GM12878 (cell line): ENCODE measurements around the gene SLF2. TPM values are rescaled to one million over a fixed set of nuclear protein-coding genes. Genes with fewer than 3 reads are reported as not detected.

Experiments used
- ATAC-seq: fragments of 200-7000 bp; cut with Tn5 transposase; 3 replicates; pipeline ENCODE4 v1.9.1; 2020; ENCODE audit warnings: mild to moderate bottlenecking, moderate library complexity
- BruUV-seq: library from RNA; stranded (reverse); fragments of 400-500 nt; replicated peaks from 2 replicates; lab custom pipeline; 2021; lab: Mats Ljungman, UMichigan
- CTCF ChIA-PET: fragments of 300-600 bp; sonication (Branson Sonifier 250); formaldehyde crosslinking; extraction: SDS; loops from one replicate; lab custom pipeline; 2021; ENCODE audit warnings: inconsistent platforms; lab: Yijun Ruan, JAX
- POLR2A ChIA-PET: fragments of 350-600 bp; formaldehyde crosslinking; extraction: SDS; loops from one replicate; lab custom pipeline; 2021; ENCODE audit warnings: inconsistent platforms; lab: Charles Lee
- RAD21 ChIA-PET: fragments of 300-600 bp; sonication (Branson Sonifier 250); formaldehyde crosslinking; loops from one replicate; lab custom pipeline; 2023; ENCODE audit warnings: antibody characterized with exemption; ENCODE audit not compliant: unreplicated experiment; lab: Charles Lee
- SMC1A ChIA-PET: fragments of 300-600 bp; sonication (Branson Sonifier 250); formaldehyde crosslinking; loops from one replicate; lab custom pipeline; 2023; ENCODE audit not compliant: unreplicated experiment, uncharacterized antibody; lab: Charles Lee
- DNase-seq: peaks from one replicate; pipeline ENCODE4 v3.0.0-alpha.2; 2011; ENCODE audit warnings: low read depth, low spot score
- FAIRE-seq: peaks from 3 replicates; lab custom pipeline; 2011; peaks lifted over from hg19 to GRCh38; lab: Jason Lieb, UNC
- H2AFZ ChIP-seq: 2 replicates; pipeline ENCODE4 v1.6.0; 2011; ENCODE audit warnings: low read depth, low read length, control low read depth; ENCODE audit not compliant: control insufficient read depth
- H3K27ac ChIP-seq: 2 replicates; pipeline ENCODE4 v1.5.1; 2011; ENCODE audit warnings: control low read depth; ENCODE audit not compliant: control insufficient read depth, insufficient read depth
- H3K27me3 ChIP-seq, 2 experiments: replicated peaks in 1 of 2; 2 replicates each; pipeline versions ENCODE4 v1.6.0 to v1.6.1; 2011; ENCODE audit warnings: low read length in 1 of 2; ENCODE audit not compliant: control insufficient read depth in 2 of 2, insufficient read depth in 2 of 2
- H3K36me3 ChIP-seq, 2 experiments: 2 replicates each; pipeline ENCODE4 v1.5.1; 2011; ENCODE audit warnings: low read length in 1 of 2; ENCODE audit not compliant: control insufficient read depth in 2 of 2, insufficient read depth in 2 of 2
- H3K4me1 ChIP-seq: 2 replicates; pipeline ENCODE4 v1.6.1; 2011; ENCODE audit warnings: mild to moderate bottlenecking, low read length, moderate library complexity, mixed read lengths; ENCODE audit not compliant: control insufficient read depth, insufficient read depth
- H3K4me2 ChIP-seq: 2 replicates; pipeline ENCODE4 v1.6.0; 2011; ENCODE audit warnings: control low read depth; ENCODE audit not compliant: control insufficient read depth, insufficient read depth
- H3K4me3 ChIP-seq: fragments of 200-600 bp; sonication (generic); 2 replicates; pipeline ENCODE4 v1.5.1; 2016
- H3K79me2 ChIP-seq: 2 replicates; pipeline ENCODE4 v1.6.0; 2011; ENCODE audit warnings: low read length; ENCODE audit not compliant: control insufficient read depth, insufficient read depth
- H3K9ac ChIP-seq: 2 replicates; pipeline ENCODE4 v1.8.0; 2011; ENCODE audit warnings: low read length, control low read depth, mixed read lengths; ENCODE audit not compliant: control insufficient read depth, insufficient read depth
- H3K9me3 ChIP-seq: replicated peaks from 3 replicates; pipeline ENCODE4 v1.5.1; 2011; ENCODE audit warnings: mild to moderate bottlenecking, low read length; ENCODE audit not compliant: control insufficient read depth, insufficient read depth
- H4K20me1 ChIP-seq: 2 replicates; pipeline ENCODE4 v1.6.0; 2011; ENCODE audit not compliant: control insufficient read depth, insufficient read depth
- CHD2 ChIP-seq: IDR thresholded peaks from 2 replicates; pipeline ENCODE4 v1.6.1; 2011; ENCODE audit warnings: low read depth, low read length, improper control_type of control experiment, borderline replicate concordance
- E2F8 ChIP-seq: fragments of 450-650 bp; IDR thresholded peaks from 2 replicates; pipeline ENCODE4 v1.6.1; 2018; ENCODE audit warnings: mild to moderate bottlenecking, low read depth, moderate library complexity; ENCODE audit not compliant: partially characterized antibody
- GABPA ChIP-seq: IDR thresholded peaks from 2 replicates; pipeline ENCODE4 v1.6.1; 2014; ENCODE audit warnings: antibody characterized with exemption, low read depth, mild to moderate bottlenecking, inconsistent platforms
- HDAC6 ChIP-seq: fragments of 200-600 bp; sonication (generic); IDR thresholded peaks from one replicate; pipeline ENCODE4 v1.8.0; 2017; ENCODE audit warnings: antibody characterized with exemption; ENCODE audit not compliant: unreplicated experiment
- HDGF ChIP-seq: fragments of 450-650 bp; IDR thresholded peaks from 2 replicates; pipeline ENCODE4 v1.6.1; 2016; ENCODE audit warnings: antibody characterized with exemption
- KDM1A ChIP-seq: fragments of 200-600 bp; sonication (generic); IDR thresholded peaks from 2 replicates; pipeline ENCODE4 v1.6.1; 2016; ENCODE audit warnings: borderline replicate concordance
- MLLT1 ChIP-seq: fragments of 450-650 bp; IDR thresholded peaks from 2 replicates; pipeline ENCODE4 v1.6.1; 2016; ENCODE audit warnings: mild to moderate bottlenecking
- NFIC ChIP-seq: IDR thresholded peaks from 2 replicates; pipeline ENCODE4 v1.6.1; 2012; ENCODE audit warnings: low read depth, mild to moderate bottlenecking, inconsistent platforms, low read length, moderate library complexity
- NFYA ChIP-seq: IDR thresholded peaks from 2 replicates; pipeline ENCODE4 v1.6.1; 2011; ENCODE audit warnings: low read depth, mild to moderate bottlenecking, low read length, improper control_type of control experiment, borderline replicate concordance
- RELB ChIP-seq: fragments of 450-650 bp; IDR thresholded peaks from 2 replicates; pipeline ENCODE4 v1.6.1; 2017; ENCODE audit warnings: low read depth, mild to moderate bottlenecking, moderate library complexity
- STAT1 ChIP-seq: fragments of 450-650 bp; conservative IDR thresholded peaks from 2 replicates; pipeline ENCODE4 v1.6.1; 2014; ENCODE audit warnings: antibody characterized with exemption, mild to moderate bottlenecking
- ZBED1 ChIP-seq: IDR thresholded peaks from 2 replicates; pipeline ENCODE4 v1.6.1; 2016; ENCODE audit warnings: borderline replicate concordance
- ZNF207 ChIP-seq: fragments of 450-650 bp; IDR thresholded peaks from 2 replicates; pipeline ENCODE4 v1.6.1; 2014; ENCODE audit warnings: antibody characterized with exemption, mild to moderate bottlenecking, borderline replicate concordance
- WGBS: methylation state at CpG from one replicate; pipeline ENCODE4 v1.1.6; 2016; ENCODE audit warnings: low lambda C conversion rate; ENCODE audit not compliant: insufficient replicate concordance, insufficient coverage; ENCODE audit errors: missing lambda C conversion rate; 5-methylcytosine and 5-hydroxymethylcytosine counted together
- in situ Hi-C: fragments of 300-500 bp; cut with MboI; formaldehyde crosslinking; loops from 9 replicates; pipeline ENCODE4 v1.14.3; 2018; ENCODE audit warnings: mixed read lengths
- intact Hi-C: fragments of 100-400 bp; cut with micrococcal nuclease; formaldehyde crosslinking; loops from one replicate; pipeline ENCODE4 v1.14.2; 2022; ENCODE audit not compliant: unreplicated experiment
- polyA plus RNA-seq, 11 experiments: library from polyadenylated mRNA; depleted of rRNA in 4 of 11; unstranded in 6 of 11; stranded (reverse) in 5 of 11; fragments of >200 nt; fragmentation: Nextera tagmentation in 4 of 11; fragmentation: Illumina TruSeq in 1 of 11; extraction: Ambion mirVana in 4 of 11; extraction: Trizol in 1 of 11; gene quantifications; 1 replicate in 1 of 11; 2 replicates in 10 of 11; pipeline versions ENCODE4 v1.2.1 to v1.2.3, GENCODE V29; 2011 to 2016; ENCODE audit warnings: inconsistent platforms in 2 of 11, missing spikeins in 2 of 11, low read depth in 1 of 11
- total RNA-seq, 4 experiments: library from RNA; depleted of rRNA in 3 of 4; stranded (reverse); fragments of >200 nt in 3 of 4; fragmentation: Illumina TruSeq in 1 of 4; extraction: Trizol in 1 of 4; gene quantifications; 2 replicates each; pipeline versions ENCODE4 v1.2.1 to v1.2.3, GENCODE V29; 2013 to 2021

Gene SLF2
- total and polyA plus RNA-seq, 10 of the 15 experiments (the other 5 are each of a cell fraction or from before 2014, with no cell fraction given), result 3.0 to 25.2 (median 17.9) TPM

GRCh38 chr10:100986952-100987684 lies 74.4 kb downstream of the SLF2 start, which contains the start of the genes MRPL43 and TWNK:
Gene MRPL43, minus strand, starts transcription at chr10:100987497. Its CDS starts 54 bp downstream, at chr10:100987443.
Gene TWNK, plus strand, starts transcription at chr10:100987543. Its CDS starts 668 bp downstream, at chr10:100988211.
- Histone ChIP-seq H3K4me1 (peaks cover 16% of the 10 kb centered on the region), H3K4me2 (peak within 1 kb of the TSS; percentile 100), H3K27ac (peak within 1 kb of the TSS; percentile 71), H4K20me1 (no peaks in the 10 kb centered on the region), H2AFZ (peak within 1 kb of the TSS; percentile 99), H3K9ac (peak within 1 kb of the TSS; percentile 86), H3K4me3 (peak within 1 kb of the TSS; percentile 98), H3K9me3 (no peaks in the 10 kb centered on the region), H3K27me3 (no peaks in the 10 kb centered on the region), H3K36me3 (peaks cover 9 to 14% of the 10 kb centered on the region in 2 experiments; a peak in 3 of 4 replicates), H3K79me2 (peaks cover 37% of the 10 kb centered on the region)
- ChIA-PET POLR2A (interaction anchor here (2.8 kb wide), 1 partner anchor 11 kb away, joined by 23 read pairs; the partner anchor contains the start of gene LZTS2), RAD21 (interaction anchor here (0.6 to 0.9 kb wide), 2 partner anchors 11 to 27 kb away, joined by 4 to 6 read pairs; no protein-coding TSS in a partner anchor), CTCF (interaction anchor here (0.6 to 5.5 kb wide), 6 partner anchors 10 to 417 kb away, joined by 3 to 42 read pairs (median 3); no protein-coding TSS in a partner anchor), SMC1A (interaction anchor here (1.5 kb wide), 1 partner anchor 10 kb away, joined by 4 read pairs; no protein-coding TSS in a partner anchor)
- intact Hi-C loops (no loop called here), in situ Hi-C loops (no loop called here)
- BruUV-seq, result no TSS peak
- WGBS, result 2% methylated on average over 64 of the region's 75 CpGs
- ATAC-seq (peak; percentile 96), DNase-seq (no peak), FAIRE-seq (peak; percentile 97)
- TF ChIP-seq HDGF (no peak), KDM1A (no peak), ZBED1 (no peak), CHD2 (peak; percentile 77), ZNF207 (peak; percentile 95), MLLT1 (no peak), E2F8 (peak; percentile 89), NFIC (no peak), HDAC6 (no peak), STAT1 (no peak), GABPA (peak; percentile 100), RELB (peak; percentile 78), NFYA (no peak)
